IPS-18c (cell line): ENCODE data around the gene LRRC70.
"Not testable (repeated sequence)": the region's sequence is repeated elsewhere in the genome, so short reads cannot be mapped to it uniquely, and the experiment has no call there.

Experiments
- H3K4me3 ChIP-seq: 2 replicates; pipeline ENCODE4 v1.7.0; 2013; ENCODE audit warnings: low read depth, mild to moderate bottlenecking, low read length, moderate library complexity; ENCODE audit not compliant: insufficient read depth
- H3K9me3 ChIP-seq: one replicate; pipeline ENCODE4 v1.6.1; 2013; ENCODE audit warnings: mild to moderate bottlenecking, low read length, moderate library complexity; ENCODE audit not compliant: control insufficient read depth, insufficient read depth

LRRC70 gene

GRCh38 chr5:62624436-62624835 lies 45.8 kb downstream of the LRRC70 start:
- not testable (repeated sequence) for H3K9me3 ChIP-seq, H3K4me3 ChIP-seq

DNA sequence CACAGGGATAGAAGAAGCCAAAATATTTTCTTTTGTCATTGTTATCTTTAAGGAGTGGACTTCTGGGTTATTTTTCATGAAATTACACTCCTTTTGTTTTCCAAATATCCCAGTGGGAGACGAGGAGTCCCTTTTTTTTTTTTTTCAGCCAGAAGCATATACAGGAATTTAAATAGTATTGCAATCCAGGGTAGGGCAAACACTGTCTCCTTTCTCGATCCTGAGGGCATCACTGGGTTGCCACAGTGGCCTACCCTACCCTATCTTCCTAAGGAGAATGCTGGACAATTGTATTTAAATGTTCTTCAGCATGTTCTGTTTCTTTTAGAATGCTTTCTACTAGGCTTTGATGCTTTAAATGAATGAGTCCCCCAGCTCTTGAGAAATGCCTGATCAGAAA lies 47.9 kb downstream of the LRRC70 start:
- no peaks in the 10 kb centered on the region for H3K9me3 ChIP-seq
- H3K4me3 ChIP-seq: no peak overlapping the region

DNA sequence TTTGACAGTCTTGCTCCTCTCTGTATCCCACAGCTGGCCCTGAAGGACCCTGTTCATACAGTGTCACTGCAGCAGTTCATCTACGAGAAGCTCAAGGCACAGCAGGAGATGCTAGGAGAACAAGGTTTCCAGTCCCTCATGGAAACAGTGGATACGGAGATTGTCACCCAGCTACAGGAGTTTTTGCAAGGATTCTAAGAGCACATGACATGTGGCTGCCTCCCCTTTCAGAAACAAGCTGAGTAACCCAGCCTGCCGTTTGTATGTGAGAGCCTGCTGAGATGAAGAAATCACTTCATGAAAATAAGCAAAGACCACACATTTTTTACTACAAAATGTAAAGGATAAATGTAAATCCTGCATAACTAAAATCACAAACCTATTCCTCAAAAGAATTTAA lies 48.5 kb downstream of the LRRC70 start:
- no peak overlapping the region for H3K4me3 ChIP-seq
- no peaks in the 10 kb centered on the region for H3K9me3 ChIP-seq

- Histone ChIP-seq H3K9me3 (no peaks in the 10 kb centered on the region), H3K4me3 (no peak overlapping the region)
These were observed 49.3 kb downstream of the LRRC70 start for GRCh38 chr5:62627901-62628300.
